ENCODE measurements around the gene KASH5.

GRCh38 chr19:49442354-49442753 is 54.3 kb downstream of the KASH5 start:
- TF ChIP-seq POLR2A (IDR thresholded peaks at IDR 0.05) (no peak), CTCF (IDR thresholded peaks at IDR 0.05) (no peak)

All from esophagus squamous epithelium (tissue), 4 donors.